Measurements from ENCODE around the gene DNMBP. TPM values are rescaled to one million over a fixed set of nuclear protein-coding genes. Genes with fewer than 3 reads are reported as not detected.

DNMBP gene
- total RNA-seq, 1 experiment from 2014 or later: 39.3 TPM

GRCh38 chr10:100021322-100021721 is 11.6 kb upstream of the DNMBP start:
- CTCF ChIA-PET: interaction anchor here (1.6 kb wide), 1 partner anchor 25 kb away, joined by 5 read pairs; no protein-coding TSS in a partner anchor
- H3K4me1 ChIP-seq (ENCODE audit: control insufficient read depth, insufficient read depth, low read length): peaks cover 23% of the 10 kb centered on the region
- intact Hi-C loops (cut with micrococcal nuclease; ENCODE audit: unreplicated experiment): no loop called here
- POLR2A ChIA-PET: interaction anchor here (0.6 to 1.0 kb wide), 2 partner anchors 104 to 252 kb away, joined by 3 to 12 read pairs; no protein-coding TSS in a partner anchor
- H3K27me3 ChIP-seq (ENCODE audit: control insufficient read depth, insufficient read depth, low read length): no peaks in the 10 kb centered on the region
- ATAC-seq: 0 out of 2 replicates have a peak, but pooled peaks have one; percentile 29
- DNase-seq (ENCODE audit: low read depth, low spot score): no peak
- no TSS peak for BruUV-seq (replicated peaks)
- H3K4me3 ChIP-seq (ENCODE audit: low read depth in 2 of 2, low read length in 2 of 2): no peak overlapping the region
- H3K9me3 ChIP-seq (ENCODE audit: control insufficient read depth, insufficient read depth, low read depth, low read length): no peaks in the 10 kb centered on the region
- TF ChIP-seq POLR2AphosphoS5 (IDR thresholded peaks at IDR 0.05; ENCODE audit: low read depth, low read length) (no peak), SIN3A (IDR thresholded peaks at IDR 0.05; ENCODE audit: borderline replicate concordance, insufficient read depth, low read depth, low read length) (no peak), REST (IDR thresholded peaks at IDR 0.05; ENCODE audit: insufficient read depth in 1 of 2, low read depth in 2 of 2, low read length in 1 of 2) (no peak), TCF7L2 (IDR thresholded peaks at IDR 0.05; ENCODE audit: low read depth, low read length) (no peak), CTCF (IDR thresholded peaks at IDR 0.05) (no peak)
- H3K27ac ChIP-seq (ENCODE audit: low read length): peak overlapping the region; percentile 49
- in situ Hi-C loops (cut with HindIII; ENCODE audit: low pct_unique_long_range_greater_than_20kb, low sequenced_read_pairs): no loop called here
- H3K36me3 ChIP-seq (ENCODE audit: control insufficient read depth, insufficient read depth, low read length): no peaks in the 10 kb centered on the region

GRCh38 chr10:100020886-100021253 is 11.1 kb upstream of the DNMBP start:
- DNase-seq (ENCODE audit: low read depth, low spot score): no peak
- no peak for TF ChIP-seq SIN3A (IDR thresholded peaks at IDR 0.05; ENCODE audit: borderline replicate concordance, insufficient read depth, low read depth, low read length)
- TF ChIP-seq REST (IDR thresholded peaks at IDR 0.05; ENCODE audit: insufficient read depth in 1 of 2, low read depth in 2 of 2, low read length in 1 of 2): no peak
- TF ChIP-seq POLR2AphosphoS5 (IDR thresholded peaks at IDR 0.05; ENCODE audit: low read depth, low read length): no peak
- TF ChIP-seq TCF7L2 (IDR thresholded peaks at IDR 0.05; ENCODE audit: low read depth, low read length): no peak
- TF ChIP-seq CTCF (IDR thresholded peaks at IDR 0.05): no peak
- Histone ChIP-seq H3K27ac (ENCODE audit: low read length) (peak overlapping the region; percentile 49), H3K27me3 (ENCODE audit: control insufficient read depth, insufficient read depth, low read length) (no peaks in the 10 kb centered on the region), H3K4me1 (ENCODE audit: control insufficient read depth, insufficient read depth, low read length) (peaks cover 23% of the 10 kb centered on the region), H3K36me3 (ENCODE audit: control insufficient read depth, insufficient read depth, low read length) (no peaks in the 10 kb centered on the region), H3K9me3 (ENCODE audit: control insufficient read depth, insufficient read depth, low read depth, low read length) (no peaks in the 10 kb centered on the region), H3K4me3 (ENCODE audit: low read depth in 2 of 2, low read length in 2 of 2) (no peak overlapping the region)
- no TSS peak for BruUV-seq (replicated peaks)
- POLR2A ChIA-PET: interaction anchor here (0.6 to 1.0 kb wide), 2 partner anchors 104 to 251 kb away, joined by 3 to 12 read pairs; no protein-coding TSS in a partner anchor
- CTCF ChIA-PET: interaction anchor here (1.6 kb wide), 1 partner anchor 25 kb away, joined by 5 read pairs; no protein-coding TSS in a partner anchor
- in situ Hi-C loops (cut with HindIII; ENCODE audit: low pct_unique_long_range_greater_than_20kb, low sequenced_read_pairs) (no loop called here), intact Hi-C loops (cut with micrococcal nuclease; ENCODE audit: unreplicated experiment) (no loop called here)
- no peak for ATAC-seq

All from Panc1 (cell line).